OCI-LY7 (cell line): Measurements from ENCODE around the gene ATXN7L3.

ENCODE experiments used
- CTCF ChIP-seq: fragments of 200-600 bp; sonication (generic); conservative IDR thresholded peaks from 2 replicates; pipeline ENCODE4 v1.5.1; 2014; ENCODE audit warnings: mild to moderate bottlenecking, antibody characterized with exemption, low read length, moderate library complexity, mixed read lengths
- EZH2phosphoT487 ChIP-seq: fragments of 200-600 bp; sonication (generic); IDR thresholded peaks from 2 replicates; pipeline ENCODE4 v1.6.1; 2018; ENCODE audit warnings: low read depth, borderline replicate concordance, mild to moderate bottlenecking, mixed run types, antibody characterized with exemption, low read length, moderate library complexity, mixed read lengths

GRCh38 chr17:44149750-44150329 is 49.8 kb downstream of the ATXN7L3 start:
- TF ChIP-seq CTCF (no peak), EZH2phosphoT487 (no peak)
